ENCODE data around the gene DBF4B.
A peak's percentile ranks its signal among the peaks of the same experiment; 100 is the strongest.
"Not testable (repeated sequence)": the region's sequence is repeated elsewhere in the genome, so short reads cannot be mapped to it uniquely, and the experiment has no call there.

Gene DBF4B

GRCh38 chr17:44708401-44709263 lies at the start of gene DBF4B:
Gene DBF4B (plus strand): TSS chr17:44708665. CDS start chr17:44708821, 156 bp downstream.
- peak; percentile 43 for DNase-seq (ENCODE audit: low read depth, low spot score)
- peak within 1 kb of the TSS; percentile 55 for H3K27ac ChIP-seq

DNA sequence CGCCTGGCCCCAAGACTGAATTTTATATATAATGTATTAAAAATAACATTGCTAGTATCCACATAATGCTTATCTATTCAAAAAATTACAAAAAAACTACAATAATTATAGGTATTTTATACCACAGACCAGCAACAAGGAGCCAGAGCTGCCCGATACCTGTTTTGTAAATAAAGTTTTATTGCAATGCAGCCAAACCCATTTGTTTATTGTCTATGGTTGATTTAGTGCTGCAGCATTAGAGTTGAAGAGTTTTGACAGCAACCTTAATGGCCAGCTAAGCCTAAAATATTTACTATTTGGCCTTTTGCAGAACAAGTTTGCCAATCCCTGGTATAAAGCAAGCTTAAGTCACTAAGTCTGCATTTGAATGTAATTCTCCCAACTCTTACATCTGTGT lies 46.6 kb upstream of the DBF4B start:
- no peak overlapping the region for H3K27ac ChIP-seq
- DNase-seq (ENCODE audit: low read depth, low spot score), result no peak

DNA sequence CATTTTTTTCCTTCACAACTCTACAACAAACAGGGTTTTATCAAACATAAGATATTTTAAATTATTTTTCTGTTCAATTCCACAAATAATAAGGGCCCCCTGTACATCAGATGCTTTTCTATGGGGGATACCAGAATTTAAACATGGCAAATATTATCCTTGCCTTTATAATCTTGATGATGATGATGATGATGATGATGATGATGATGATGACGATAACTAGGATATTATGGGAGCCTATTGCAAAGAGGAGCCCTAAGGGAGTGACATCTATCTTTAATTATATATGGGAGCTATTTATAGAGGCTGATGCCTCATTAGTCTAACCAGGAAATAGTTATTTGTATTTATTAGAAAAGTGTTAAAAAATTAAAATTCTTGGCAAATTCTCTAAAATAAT lies 45.4 kb upstream of the DBF4B start:
- DNase-seq (ENCODE audit: low read depth, low spot score), result no peak
- H3K27ac ChIP-seq, result no peak overlapping the region

GRCh38 chr17:44664867-44665266 lies 43.6 kb upstream of the DBF4B start:
- no peak for DNase-seq (ENCODE audit: low read depth, low spot score)
- no peak overlapping the region for H3K27ac ChIP-seq

DNA sequence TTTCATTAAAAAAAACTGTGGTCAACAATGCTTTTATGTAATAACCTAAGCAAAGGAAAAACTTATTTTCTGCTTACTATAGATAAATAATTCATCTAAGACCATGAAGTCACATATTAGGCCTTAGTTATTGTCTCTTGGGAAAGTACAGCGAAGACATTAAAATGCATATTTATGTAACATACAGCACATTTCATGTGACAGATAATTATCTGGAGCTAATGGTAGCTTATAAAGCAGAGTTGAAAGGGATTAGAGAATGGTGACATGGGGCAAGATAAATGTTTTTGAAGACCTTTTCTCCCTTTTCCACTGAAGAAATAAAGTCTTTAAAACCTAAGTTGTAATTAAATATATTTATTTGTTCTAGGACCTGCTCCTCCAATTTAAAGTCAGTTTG lies 42.5 kb upstream of the DBF4B start:
- H3K27ac ChIP-seq, result no peak overlapping the region
- no peak for DNase-seq (ENCODE audit: low read depth, low spot score)

GRCh38 chr17:44672479-44673093 lies 35.9 kb upstream of the DBF4B start:
- no peak for DNase-seq (ENCODE audit: low read depth, low spot score)
- no peak overlapping the region for H3K27ac ChIP-seq

GRCh38 chr17:44673893-44674292 lies 34.6 kb upstream of the DBF4B start:
- H3K27ac ChIP-seq, result no peak overlapping the region
- no peak for DNase-seq (ENCODE audit: low read depth, low spot score)

DNA sequence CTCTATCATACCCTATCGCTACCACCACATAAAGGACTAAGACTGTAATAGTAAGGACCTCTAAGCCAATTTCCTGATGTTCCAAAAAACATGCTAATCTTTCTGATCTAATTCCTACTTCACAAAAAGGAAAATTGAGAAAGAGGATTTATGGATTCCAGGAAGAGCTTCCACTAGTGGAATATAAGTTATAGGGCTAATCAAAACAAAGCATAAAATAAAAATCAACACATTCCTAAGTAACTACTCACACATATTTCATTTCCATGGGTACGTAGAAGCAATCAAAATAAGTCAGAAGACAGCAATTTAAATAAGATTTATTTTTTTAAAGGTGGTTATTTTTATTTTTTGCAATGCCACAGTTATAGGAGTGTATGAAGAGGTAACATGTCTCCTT lies 31.3 kb upstream of the DBF4B start:
- H3K27ac ChIP-seq, result no peak overlapping the region
- no peak for DNase-seq (ENCODE audit: low read depth, low spot score)

GRCh38 chr17:44683303-44683702 lies 25.2 kb upstream of the DBF4B start:
- not testable (repeated sequence) for H3K27ac ChIP-seq; DNase-seq (ENCODE audit: low read depth, low spot score)

DNA sequence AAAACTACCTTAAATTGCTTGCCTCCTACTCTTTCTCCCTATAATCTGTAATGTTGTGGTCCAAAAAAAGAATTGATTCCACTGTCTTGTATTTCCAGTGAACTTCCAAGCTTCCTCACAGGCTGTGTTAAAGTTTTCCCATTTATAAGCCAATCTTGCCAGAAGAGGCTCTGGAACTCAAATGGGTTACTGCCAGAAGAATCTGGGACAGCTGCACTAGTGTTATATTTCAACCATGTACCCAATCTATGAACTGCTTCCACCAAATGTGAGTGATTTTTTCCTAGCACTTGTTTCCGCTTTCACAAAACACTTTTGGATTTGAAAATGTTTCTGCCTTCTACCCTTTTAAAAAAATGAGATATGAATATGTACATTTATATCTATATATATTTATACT lies 20.7 kb upstream of the DBF4B start:
- DNase-seq (ENCODE audit: low read depth, low spot score), result no peak
- no peak overlapping the region for H3K27ac ChIP-seq

GRCh38 chr17:44688200-44688599 lies 20.3 kb upstream of the DBF4B start:
- no peak for DNase-seq (ENCODE audit: low read depth, low spot score)
- H3K27ac ChIP-seq, result no peak overlapping the region

- peak overlapping the region; percentile 80 for H3K27ac ChIP-seq
- DNase-seq (ENCODE audit: low read depth, low spot score), result no peak
These were observed 19.6 kb upstream of the DBF4B start for GRCh38 chr17:44688675-44689476.

DNA sequence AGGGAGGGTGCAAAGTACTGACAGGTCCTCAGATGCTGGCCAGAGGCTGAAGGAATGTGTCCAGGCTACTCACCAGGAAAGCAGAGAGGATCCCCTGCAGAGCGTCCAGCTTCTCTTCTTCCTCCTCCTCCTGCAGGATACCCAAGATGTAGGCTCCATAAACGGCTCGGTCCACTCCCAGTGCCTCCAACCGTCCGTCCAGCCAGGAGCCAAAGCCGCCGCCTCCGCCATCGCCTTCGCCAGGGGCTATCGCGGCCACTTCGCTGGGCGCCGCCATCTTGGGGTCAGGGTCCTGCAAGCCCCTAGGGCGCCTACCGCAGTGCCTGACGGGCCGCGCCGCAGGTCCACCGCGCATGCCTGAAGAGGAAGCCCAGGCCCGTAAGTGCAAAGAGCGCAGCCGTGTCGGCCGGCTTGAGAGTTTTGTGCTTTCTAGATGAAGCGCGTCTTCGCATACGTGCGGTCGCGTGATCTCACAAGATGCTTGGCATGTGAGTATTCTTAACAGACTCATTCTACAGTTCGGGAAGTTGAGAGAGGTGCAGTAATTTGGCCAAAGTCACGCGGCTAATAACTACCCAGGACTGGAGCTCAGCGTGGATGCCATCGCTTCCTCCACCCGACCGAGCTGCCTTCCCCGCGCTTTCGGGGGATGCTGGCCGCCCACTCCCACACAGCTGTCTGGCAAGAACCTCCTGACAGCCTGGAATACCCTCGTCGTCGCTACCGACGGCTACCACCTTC lies 18.8 kb upstream of the DBF4B start, which contains the start of gene CCDC43:
CCDC43 (minus strand) TSS at position 300 of the 741 bp plus-strand sequence; CDS start at position 277, 23 bp downstream.
- peak within 1 kb of the TSS; percentile 80 for H3K27ac ChIP-seq
- peak; percentile 63 for DNase-seq (ENCODE audit: low read depth, low spot score)

DNA sequence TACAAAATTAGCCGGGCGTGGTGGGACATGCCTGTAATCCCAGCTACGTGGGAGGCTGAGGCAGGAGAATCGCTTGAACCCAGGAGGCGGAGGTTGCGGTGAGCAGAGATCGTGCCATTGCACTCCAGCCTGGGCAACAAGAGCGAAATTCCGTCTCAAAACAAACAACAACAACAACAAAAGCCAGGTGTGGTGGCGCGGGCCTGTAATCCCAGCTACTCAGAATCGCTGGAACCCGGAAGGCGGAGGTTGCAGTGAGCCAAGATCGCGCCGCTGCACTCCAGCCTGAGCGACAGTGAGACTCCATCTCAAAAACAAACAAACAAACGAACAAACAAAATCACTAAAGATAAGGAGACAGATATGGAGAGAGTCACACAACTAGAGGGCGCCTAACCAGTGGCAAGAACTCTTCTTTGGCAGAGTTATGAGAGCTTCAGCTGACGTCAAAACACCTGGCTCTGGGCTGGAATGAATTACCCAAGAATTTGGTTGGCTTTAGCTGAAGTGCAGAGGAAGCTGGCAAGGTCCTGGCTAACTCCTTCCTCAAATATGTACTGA lies 17.6 kb upstream of the DBF4B start:
- peak; percentile 18 for DNase-seq (ENCODE audit: low read depth, low spot score)
- H3K27ac ChIP-seq, result peak overlapping the region; percentile 80

- no peak for DNase-seq (ENCODE audit: low read depth, low spot score)
- H3K27ac ChIP-seq, result no peak overlapping the region
These were observed 14.9 kb upstream of the DBF4B start for GRCh38 chr17:44693609-44694008.

- not testable (repeated sequence) for DNase-seq (ENCODE audit: low read depth, low spot score); H3K27ac ChIP-seq
These were observed 8.2 kb upstream of the DBF4B start for GRCh38 chr17:44700288-44700687.

GRCh38 chr17:44707755-44708400 lies 587 bp upstream of the DBF4B start:
- no peak for DNase-seq (ENCODE audit: low read depth, low spot score)
- peak overlapping the region; percentile 55 for H3K27ac ChIP-seq

- H3K27ac ChIP-seq, result no peak overlapping the region
- DNase-seq (ENCODE audit: low read depth, low spot score), result no peak
These were observed 11.0 kb downstream of the DBF4B start for GRCh38 chr17:44719444-44719843.

DNA sequence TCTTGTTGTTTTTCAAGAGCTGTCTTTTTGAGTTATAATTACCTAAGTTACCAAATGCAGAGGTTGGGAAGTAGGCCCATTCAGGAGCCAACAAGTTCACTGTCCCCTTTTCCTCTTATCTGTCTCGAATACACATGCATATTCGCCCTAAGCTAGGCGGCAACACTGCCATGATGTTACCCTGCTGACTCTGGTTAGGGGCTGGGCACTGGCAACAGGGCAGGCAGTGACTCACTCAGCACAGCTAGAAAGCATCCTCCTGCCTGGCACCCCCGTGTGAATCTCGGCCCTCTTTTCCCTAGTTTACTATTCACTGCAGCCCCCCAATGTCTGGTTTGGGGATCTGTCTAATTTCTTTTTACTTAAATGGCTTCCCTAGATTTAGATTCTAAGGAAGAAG lies 13.8 kb downstream of the DBF4B start:
- no peak for DNase-seq (ENCODE audit: low read depth, low spot score)
- H3K27ac ChIP-seq, result no peak overlapping the region
